ENCODE results near the gene TSPAN1. TPM values are rescaled to one million over a fixed set of nuclear protein-coding genes. Genes with fewer than 3 reads are reported as not detected.

The TSPAN1 gene
- total and polyA plus RNA-seq, 10 of the 15 experiments (the other 5 are each of a cell fraction or from before 2014, with no cell fraction given) = 0.08 to 0.29 (median 0.23) TPM; not detected in 5

DNA sequence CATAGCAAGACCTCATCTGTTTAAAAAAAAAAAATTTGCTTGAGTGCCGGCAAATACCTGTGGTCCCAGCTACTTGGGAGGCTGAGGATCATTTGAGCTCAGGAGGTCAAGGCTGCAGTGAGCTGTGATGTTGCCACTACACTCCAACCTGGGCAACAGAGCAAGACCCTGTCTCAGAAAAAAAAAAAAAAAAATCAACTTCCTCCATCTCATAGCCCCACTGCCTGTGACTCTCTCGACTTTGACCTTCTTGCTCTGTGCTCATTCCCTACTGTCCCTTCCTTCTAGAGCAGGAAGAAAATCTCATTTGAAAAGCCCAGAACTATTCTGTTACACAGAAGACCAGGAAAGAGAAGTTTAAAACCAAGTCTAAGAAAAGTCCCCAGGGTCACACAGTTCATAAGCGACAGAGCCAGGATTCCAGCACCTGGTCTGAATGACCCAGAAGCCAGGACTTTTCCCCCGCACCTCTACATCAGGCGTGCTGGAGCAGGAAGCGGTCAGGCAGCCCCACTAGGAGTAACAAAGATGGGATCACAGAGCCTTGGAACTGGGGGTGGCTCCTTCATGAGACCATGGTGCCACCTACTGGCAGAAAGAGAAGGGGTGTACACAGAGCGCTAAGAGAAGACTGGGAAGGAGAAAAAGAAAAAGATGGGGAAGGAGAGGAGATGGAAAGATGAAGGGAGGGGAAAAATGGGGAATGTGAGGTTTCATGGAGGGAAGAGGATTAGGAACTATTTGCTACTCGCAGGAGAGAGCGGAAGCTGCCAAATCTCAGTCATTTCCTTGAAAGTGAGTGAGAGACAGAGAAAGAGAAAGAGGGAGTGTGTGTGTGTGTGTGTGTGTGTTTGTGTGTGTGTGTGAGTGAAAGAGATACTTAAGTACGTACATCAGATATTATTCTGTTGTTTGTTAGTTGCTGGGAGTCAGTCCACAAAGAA, 4.5 kb downstream of the TSPAN1 start (continued):
- TF ChIP-seq, protein P1, sequence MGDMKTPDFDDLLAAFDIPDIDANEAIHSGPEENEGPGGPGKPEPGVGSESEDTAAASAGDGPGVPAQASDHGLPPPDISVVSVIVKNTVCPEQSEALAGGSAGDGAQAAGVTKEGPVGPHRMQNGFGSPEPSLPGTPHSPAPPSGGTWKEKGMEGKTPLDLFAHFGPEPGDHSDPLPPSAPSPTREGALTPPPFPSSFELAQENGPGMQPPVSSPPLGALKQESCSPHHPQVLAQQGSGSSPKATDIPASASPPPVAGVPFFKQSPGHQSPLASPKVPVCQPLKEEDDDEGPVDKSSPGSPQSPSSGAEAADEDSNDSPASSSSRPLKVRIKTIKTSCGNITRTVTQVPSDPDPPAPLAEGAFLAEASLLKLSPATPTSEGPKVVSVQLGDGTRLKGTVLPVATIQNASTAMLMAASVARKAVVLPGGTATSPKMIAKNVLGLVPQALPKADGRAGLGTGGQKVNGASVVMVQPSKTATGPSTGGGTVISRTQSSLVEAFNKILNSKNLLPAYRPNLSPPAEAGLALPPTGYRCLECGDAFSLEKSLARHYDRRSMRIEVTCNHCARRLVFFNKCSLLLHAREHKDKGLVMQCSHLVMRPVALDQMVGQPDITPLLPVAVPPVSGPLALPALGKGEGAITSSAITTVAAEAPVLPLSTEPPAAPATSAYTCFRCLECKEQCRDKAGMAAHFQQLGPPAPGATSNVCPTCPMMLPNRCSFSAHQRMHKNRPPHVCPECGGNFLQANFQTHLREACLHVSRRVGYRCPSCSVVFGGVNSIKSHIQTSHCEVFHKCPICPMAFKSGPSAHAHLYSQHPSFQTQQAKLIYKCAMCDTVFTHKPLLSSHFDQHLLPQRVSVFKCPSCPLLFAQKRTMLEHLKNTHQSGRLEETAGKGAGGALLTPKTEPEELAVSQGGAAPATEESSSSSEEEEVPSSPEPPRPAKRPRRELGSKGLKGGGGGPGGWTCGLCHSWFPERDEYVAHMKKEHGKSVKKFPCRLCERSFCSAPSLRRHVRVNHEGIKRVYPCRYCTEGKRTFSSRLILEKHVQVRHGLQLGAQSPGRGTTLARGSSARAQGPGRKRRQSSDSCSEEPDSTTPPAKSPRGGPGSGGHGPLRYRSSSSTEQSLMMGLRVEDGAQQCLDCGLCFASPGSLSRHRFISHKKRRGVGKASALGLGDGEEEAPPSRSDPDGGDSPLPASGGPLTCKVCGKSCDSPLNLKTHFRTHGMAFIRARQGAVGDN (IDR thresholded peaks at IDR 0.05) = no peak
- peak; percentile 90 for TF ChIP-seq NBN (IDR thresholded peaks at IDR 0.05)
- TF ChIP-seq ESRRA (IDR thresholded peaks at IDR 0.05; ENCODE audit: low read length) = no peak
- TF ChIP-seq, protein P2, sequence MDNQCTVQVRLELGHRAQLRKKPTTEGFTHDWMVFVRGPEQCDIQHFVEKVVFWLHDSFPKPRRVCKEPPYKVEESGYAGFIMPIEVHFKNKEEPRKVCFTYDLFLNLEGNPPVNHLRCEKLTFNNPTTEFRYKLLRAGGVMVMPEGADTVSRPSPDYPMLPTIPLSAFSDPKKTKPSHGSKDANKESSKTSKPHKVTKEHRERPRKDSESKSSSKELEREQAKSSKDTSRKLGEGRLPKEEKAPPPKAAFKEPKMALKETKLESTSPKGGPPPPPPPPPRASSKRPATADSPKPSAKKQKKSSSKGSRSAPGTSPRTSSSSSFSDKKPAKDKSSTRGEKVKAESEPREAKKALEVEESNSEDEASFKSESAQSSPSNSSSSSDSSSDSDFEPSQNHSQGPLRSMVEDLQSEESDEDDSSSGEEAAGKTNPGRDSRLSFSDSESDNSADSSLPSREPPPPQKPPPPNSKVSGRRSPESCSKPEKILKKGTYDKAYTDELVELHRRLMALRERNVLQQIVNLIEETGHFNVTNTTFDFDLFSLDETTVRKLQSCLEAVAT (IDR thresholded peaks at IDR 0.05) = peak; percentile 74
- TF ChIP-seq, protein P3, sequence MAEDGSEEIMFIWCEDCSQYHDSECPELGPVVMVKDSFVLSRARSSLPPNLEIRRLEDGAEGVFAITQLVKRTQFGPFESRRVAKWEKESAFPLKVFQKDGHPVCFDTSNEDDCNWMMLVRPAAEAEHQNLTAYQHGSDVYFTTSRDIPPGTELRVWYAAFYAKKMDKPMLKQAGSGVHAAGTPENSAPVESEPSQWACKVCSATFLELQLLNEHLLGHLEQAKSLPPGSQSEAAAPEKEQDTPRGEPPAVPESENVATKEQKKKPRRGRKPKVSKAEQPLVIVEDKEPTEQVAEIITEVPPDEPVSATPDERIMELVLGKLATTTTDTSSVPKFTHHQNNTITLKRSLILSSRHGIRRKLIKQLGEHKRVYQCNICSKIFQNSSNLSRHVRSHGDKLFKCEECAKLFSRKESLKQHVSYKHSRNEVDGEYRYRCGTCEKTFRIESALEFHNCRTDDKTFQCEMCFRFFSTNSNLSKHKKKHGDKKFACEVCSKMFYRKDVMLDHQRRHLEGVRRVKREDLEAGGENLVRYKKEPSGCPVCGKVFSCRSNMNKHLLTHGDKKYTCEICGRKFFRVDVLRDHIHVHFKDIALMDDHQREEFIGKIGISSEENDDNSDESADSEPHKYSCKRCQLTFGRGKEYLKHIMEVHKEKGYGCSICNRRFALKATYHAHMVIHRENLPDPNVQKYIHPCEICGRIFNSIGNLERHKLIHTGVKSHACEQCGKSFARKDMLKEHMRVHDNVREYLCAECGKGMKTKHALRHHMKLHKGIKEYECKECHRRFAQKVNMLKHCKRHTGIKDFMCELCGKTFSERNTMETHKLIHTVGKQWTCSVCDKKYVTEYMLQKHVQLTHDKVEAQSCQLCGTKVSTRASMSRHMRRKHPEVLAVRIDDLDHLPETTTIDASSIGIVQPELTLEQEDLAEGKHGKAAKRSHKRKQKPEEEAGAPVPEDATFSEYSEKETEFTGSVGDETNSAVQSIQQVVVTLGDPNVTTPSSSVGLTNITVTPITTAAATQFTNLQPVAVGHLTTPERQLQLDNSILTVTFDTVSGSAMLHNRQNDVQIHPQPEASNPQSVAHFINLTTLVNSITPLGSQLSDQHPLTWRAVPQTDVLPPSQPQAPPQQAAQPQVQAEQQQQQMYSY (CRISPR knock-in tag; IDR thresholded peaks at IDR 0.05) = no peak
- TF ChIP-seq, protein P4, sequence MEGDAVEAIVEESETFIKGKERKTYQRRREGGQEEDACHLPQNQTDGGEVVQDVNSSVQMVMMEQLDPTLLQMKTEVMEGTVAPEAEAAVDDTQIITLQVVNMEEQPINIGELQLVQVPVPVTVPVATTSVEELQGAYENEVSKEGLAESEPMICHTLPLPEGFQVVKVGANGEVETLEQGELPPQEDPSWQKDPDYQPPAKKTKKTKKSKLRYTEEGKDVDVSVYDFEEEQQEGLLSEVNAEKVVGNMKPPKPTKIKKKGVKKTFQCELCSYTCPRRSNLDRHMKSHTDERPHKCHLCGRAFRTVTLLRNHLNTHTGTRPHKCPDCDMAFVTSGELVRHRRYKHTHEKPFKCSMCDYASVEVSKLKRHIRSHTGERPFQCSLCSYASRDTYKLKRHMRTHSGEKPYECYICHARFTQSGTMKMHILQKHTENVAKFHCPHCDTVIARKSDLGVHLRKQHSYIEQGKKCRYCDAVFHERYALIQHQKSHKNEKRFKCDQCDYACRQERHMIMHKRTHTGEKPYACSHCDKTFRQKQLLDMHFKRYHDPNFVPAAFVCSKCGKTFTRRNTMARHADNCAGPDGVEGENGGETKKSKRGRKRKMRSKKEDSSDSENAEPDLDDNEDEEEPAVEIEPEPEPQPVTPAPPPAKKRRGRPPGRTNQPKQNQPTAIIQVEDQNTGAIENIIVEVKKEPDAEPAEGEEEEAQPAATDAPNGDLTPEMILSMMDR (IDR thresholded peaks at IDR 0.05 in 2 of 3, conservative IDR thresholded peaks at IDR 0.05 in 1 of 3; ENCODE audit: control insufficient read depth in 2 of 3, extremely low read depth in 1 of 3, insufficient read depth in 1 of 3, low read depth in 3 of 3, low read length in 3 of 3) = peak; percentile 88 to 94 (median 91); a peak in 5 of 6 replicates
- TF ChIP-seq SMC3 (IDR thresholded peaks at IDR 0.05; ENCODE audit: borderline replicate concordance, low read length) = peak; percentile 95
- TF ChIP-seq SRF (IDR thresholded peaks at IDR 0.05; ENCODE audit: low read depth in 2 of 2, low read length in 2 of 2) = no peak
- TF ChIP-seq BACH1 (IDR thresholded peaks at IDR 0.05; ENCODE audit: borderline replicate concordance) = no peak
- no peak for TF ChIP-seq ZSCAN29 (IDR thresholded peaks at IDR 0.05)
- peak; percentile 65 to 67 for TF ChIP-seq IKZF2 (IDR thresholded peaks at IDR 0.05)
- TF ChIP-seq, protein P5, sequence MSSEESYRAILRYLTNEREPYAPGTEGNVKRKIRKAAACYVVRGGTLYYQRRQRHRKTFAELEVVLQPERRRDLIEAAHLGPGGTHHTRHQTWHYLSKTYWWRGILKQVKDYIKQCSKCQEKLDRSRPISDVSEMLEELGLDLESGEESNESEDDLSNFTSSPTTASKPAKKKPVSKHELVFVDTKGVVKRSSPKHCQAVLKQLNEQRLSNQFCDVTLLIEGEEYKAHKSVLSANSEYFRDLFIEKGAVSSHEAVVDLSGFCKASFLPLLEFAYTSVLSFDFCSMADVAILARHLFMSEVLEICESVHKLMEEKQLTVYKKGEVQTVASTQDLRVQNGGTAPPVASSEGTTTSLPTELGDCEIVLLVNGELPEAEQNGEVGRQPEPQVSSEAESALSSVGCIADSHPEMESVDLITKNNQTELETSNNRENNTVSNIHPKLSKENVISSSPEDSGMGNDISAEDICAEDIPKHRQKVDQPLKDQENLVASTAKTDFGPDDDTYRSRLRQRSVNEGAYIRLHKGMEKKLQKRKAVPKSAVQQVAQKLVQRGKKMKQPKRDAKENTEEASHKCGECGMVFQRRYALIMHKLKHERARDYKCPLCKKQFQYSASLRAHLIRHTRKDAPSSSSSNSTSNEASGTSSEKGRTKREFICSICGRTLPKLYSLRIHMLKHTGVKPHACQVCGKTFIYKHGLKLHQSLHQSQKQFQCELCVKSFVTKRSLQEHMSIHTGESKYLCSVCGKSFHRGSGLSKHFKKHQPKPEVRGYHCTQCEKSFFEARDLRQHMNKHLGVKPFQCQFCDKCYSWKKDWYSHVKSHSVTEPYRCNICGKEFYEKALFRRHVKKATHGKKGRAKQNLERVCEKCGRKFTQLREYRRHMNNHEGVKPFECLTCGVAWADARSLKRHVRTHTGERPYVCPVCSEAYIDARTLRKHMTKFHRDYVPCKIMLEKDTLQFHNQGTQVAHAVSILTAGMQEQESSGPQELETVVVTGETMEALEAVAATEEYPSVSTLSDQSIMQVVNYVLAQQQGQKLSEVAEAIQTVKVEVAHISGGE (CRISPR knock-in tag; IDR thresholded peaks at IDR 0.05) = no peak
- peak; percentile 65 for TF ChIP-seq EED (IDR thresholded peaks at IDR 0.05; ENCODE audit: low read depth)
